CD8-positive, alpha-beta memory T cell (primary cell): ENCODE measurements around the gene TXNRD1. TPM values are rescaled to one million over a fixed set of nuclear protein-coding genes. Genes with fewer than 3 reads are reported as not detected.

Source experiments
- polyA plus RNA-seq: library from polyadenylated mRNA; unstranded; fragments of 300-500 nt; fragmentation: Illumina TruSeq; gene quantifications from one replicate; pipeline ENCODE4 v1.2.3, GENCODE V29; 2021
- total RNA-seq, 2 experiments: library from RNA; stranded (reverse); gene quantifications; one replicate each; pipeline ENCODE4 v1.2.3, GENCODE V29; 2021

Gene TXNRD1
- total and polyA plus RNA-seq, 3 experiments from 2014 or later: 30.6 to 107 (median 103) TPM

Other genes starting within 250 kb of the TXNRD1 start
- 10 to 100 TPM; 51.2 to 52.6 TPM for gene TDG, start 249.9 kb upstream of the TXNRD1 start, total RNA-seq
- gene TDG, start 249.9 kb upstream of the TXNRD1 start, polyA plus RNA-seq: 24.1 TPM
- gene GLT8D2, start 165.6 kb upstream of the TXNRD1 start, total RNA-seq: under 1 TPM in 1 of 2 experiments, not detected in 1; 0.11 TPM
- not detected for gene GLT8D2, start 165.6 kb upstream of the TXNRD1 start, polyA plus RNA-seq
- 10 to 100 TPM; 12.5 to 13.0 TPM for gene HCFC2, start 151.2 kb upstream of the TXNRD1 start, total RNA-seq
- gene HCFC2, start 151.2 kb upstream of the TXNRD1 start, polyA plus RNA-seq: 8.5 TPM
- gene NFYB, start 77.6 kb upstream of the TXNRD1 start, total RNA-seq: 10 to 100 TPM; 25.5 to 27.5 TPM
- 41.1 TPM for gene NFYB, start 77.6 kb upstream of the TXNRD1 start, polyA plus RNA-seq
- gene EID3, start 88.0 kb downstream of the TXNRD1 start, total RNA-seq: 1 to 10 TPM; 7.7 to 8.3 TPM
- 13.5 TPM for gene EID3, start 88.0 kb downstream of the TXNRD1 start, polyA plus RNA-seq
- gene CHST11, start 241.2 kb downstream of the TXNRD1 start, total RNA-seq: 10 to 100 TPM; 47.8 to 51.5 TPM
- 76.8 TPM for gene CHST11, start 241.2 kb downstream of the TXNRD1 start, polyA plus RNA-seq